Measurements from ENCODE around the gene TGFBR2. TPM values are rescaled to one million over a fixed set of nuclear protein-coding genes. Genes with fewer than 3 reads are reported as not detected.

Gene TGFBR2
- total and polyA plus RNA-seq, 2 experiments from 2014 or later, result 42.2 to 52.8 TPM

GRCh38 chr3:30693470-30694120 lies 87.2 kb downstream of the TGFBR2 start:
- no peaks in the 10 kb centered on the region for H4K20me1 ChIP-seq (ENCODE audit: insufficient read depth, poor library complexity, severe bottlenecking)
- H3K27ac ChIP-seq, result no peak overlapping the region
- H3K27me3 ChIP-seq, result no peaks in the 10 kb centered on the region
- no peaks in the 10 kb centered on the region for H3K9me3 ChIP-seq (ENCODE audit: low read depth)
- no peak overlapping the region for H3K4me2 ChIP-seq
- DNase-seq (ENCODE audit: low spot score), result peak; percentile 80
- H3K4me1 ChIP-seq (ENCODE audit: insufficient read depth), result peaks cover 12% of the 10 kb centered on the region
- H3K36me3 ChIP-seq (replicated peaks; ENCODE audit: insufficient read depth, low read depth), result no peaks in the 10 kb centered on the region
- no peaks in the 10 kb centered on the region for H3K79me2 ChIP-seq
- no peaks in the 10 kb centered on the region for H3K9me2 ChIP-seq (replicated peaks; ENCODE audit: insufficient read depth)
- no peak overlapping the region for H2AFZ ChIP-seq
- no peak overlapping the region for H3K4me3 ChIP-seq
- TF ChIP-seq, protein P1, sequence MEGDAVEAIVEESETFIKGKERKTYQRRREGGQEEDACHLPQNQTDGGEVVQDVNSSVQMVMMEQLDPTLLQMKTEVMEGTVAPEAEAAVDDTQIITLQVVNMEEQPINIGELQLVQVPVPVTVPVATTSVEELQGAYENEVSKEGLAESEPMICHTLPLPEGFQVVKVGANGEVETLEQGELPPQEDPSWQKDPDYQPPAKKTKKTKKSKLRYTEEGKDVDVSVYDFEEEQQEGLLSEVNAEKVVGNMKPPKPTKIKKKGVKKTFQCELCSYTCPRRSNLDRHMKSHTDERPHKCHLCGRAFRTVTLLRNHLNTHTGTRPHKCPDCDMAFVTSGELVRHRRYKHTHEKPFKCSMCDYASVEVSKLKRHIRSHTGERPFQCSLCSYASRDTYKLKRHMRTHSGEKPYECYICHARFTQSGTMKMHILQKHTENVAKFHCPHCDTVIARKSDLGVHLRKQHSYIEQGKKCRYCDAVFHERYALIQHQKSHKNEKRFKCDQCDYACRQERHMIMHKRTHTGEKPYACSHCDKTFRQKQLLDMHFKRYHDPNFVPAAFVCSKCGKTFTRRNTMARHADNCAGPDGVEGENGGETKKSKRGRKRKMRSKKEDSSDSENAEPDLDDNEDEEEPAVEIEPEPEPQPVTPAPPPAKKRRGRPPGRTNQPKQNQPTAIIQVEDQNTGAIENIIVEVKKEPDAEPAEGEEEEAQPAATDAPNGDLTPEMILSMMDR (IDR thresholded peaks at IDR 0.05; ENCODE audit: poor library complexity), result peak; percentile 82
- TF ChIP-seq EZH2phosphoT487 (IDR thresholded peaks at IDR 0.05; ENCODE audit: low read depth, severe bottlenecking, unreplicated experiment), result no peak
- 6% methylated on average over 2 of the region's 2 CpGs for WGBS (ENCODE audit: low lambda C conversion rate, missing lambda C conversion rate)

DNA sequence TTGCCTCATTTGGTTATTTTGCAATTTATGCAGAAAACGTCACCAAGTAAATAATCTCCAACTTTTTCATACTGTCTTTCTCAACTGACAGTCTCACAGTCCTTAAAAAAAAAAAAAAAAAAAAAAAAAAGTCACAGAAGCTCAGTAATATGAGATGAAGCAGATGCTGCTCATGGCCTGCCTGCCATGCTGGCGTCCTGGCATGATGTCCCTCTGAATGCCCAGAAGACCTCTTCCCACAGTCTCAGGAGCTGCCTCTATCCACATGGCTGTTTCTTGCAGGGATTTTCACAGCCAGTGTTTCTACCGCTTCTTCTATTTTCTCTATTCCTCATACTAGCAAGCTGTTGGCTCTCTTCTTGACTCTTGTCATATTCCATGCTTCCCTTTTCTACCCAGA lies 87.7 kb downstream of the TGFBR2 start:
- Histone ChIP-seq H2AFZ (no peak overlapping the region), H3K79me2 (no peaks in the 10 kb centered on the region), H3K27ac (no peak overlapping the region), H3K27me3 (no peaks in the 10 kb centered on the region), H3K4me2 (no peak overlapping the region), H4K20me1 (ENCODE audit: insufficient read depth, poor library complexity, severe bottlenecking) (no peaks in the 10 kb centered on the region), H3K9me3 (ENCODE audit: low read depth) (no peaks in the 10 kb centered on the region), H3K4me1 (ENCODE audit: insufficient read depth) (peaks cover 7% of the 10 kb centered on the region), H3K4me3 (no peak overlapping the region), H3K9me2 (replicated peaks; ENCODE audit: insufficient read depth) (no peaks in the 10 kb centered on the region), H3K36me3 (replicated peaks; ENCODE audit: insufficient read depth, low read depth) (no peaks in the 10 kb centered on the region)
- no peak for TF ChIP-seq EZH2phosphoT487 (IDR thresholded peaks at IDR 0.05; ENCODE audit: low read depth, severe bottlenecking, unreplicated experiment)
- no peak for TF ChIP-seq EZH2 (IDR thresholded peaks at IDR 0.05; ENCODE audit: borderline replicate concordance)
- TF ChIP-seq, protein P1 (IDR thresholded peaks at IDR 0.05; ENCODE audit: poor library complexity), result no peak
- DNase-seq (ENCODE audit: low spot score), result no peak
- 77% methylated on average over 3 of the region's 3 CpGs for WGBS (ENCODE audit: low lambda C conversion rate, missing lambda C conversion rate)

DNA sequence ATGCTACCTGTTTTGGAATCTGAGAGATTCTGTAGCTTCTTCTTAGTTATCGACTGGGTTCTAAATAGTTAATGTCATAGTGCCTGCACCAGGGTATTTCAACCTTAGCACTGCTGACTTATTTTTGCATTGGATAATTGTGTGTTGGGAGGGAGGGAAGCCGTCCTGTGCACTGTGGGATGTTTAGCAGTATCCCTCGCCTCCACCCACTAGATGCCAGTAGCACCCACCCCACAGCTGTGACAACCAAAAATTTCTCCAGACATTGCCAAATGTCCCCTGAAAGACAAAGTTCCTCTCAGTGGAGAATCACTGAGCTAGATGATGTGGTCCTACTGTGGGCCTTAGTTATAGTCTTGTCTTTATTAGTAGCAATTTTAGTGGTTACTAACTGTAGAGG lies 88.3 kb downstream of the TGFBR2 start:
- no peaks in the 10 kb centered on the region for H3K79me2 ChIP-seq
- no peak overlapping the region for H3K4me3 ChIP-seq
- H3K4me1 ChIP-seq (ENCODE audit: insufficient read depth), result peaks cover 2% of the 10 kb centered on the region
- whole genome bisulfite sequencing (ENCODE audit: low lambda C conversion rate, missing lambda C conversion rate), result 98% methylated on average over 3 of the region's 3 CpGs
- H2AFZ ChIP-seq, result no peak overlapping the region
- TF ChIP-seq, protein P1 (IDR thresholded peaks at IDR 0.05; ENCODE audit: poor library complexity), result no peak
- TF ChIP-seq EZH2 (IDR thresholded peaks at IDR 0.05; ENCODE audit: borderline replicate concordance), result no peak
- TF ChIP-seq EZH2phosphoT487 (IDR thresholded peaks at IDR 0.05; ENCODE audit: low read depth, severe bottlenecking, unreplicated experiment), result no peak
- no peaks in the 10 kb centered on the region for H3K9me3 ChIP-seq (ENCODE audit: low read depth)
- no peak overlapping the region for H3K4me2 ChIP-seq
- no peak overlapping the region for H3K27ac ChIP-seq
- H3K27me3 ChIP-seq, result no peaks in the 10 kb centered on the region
- H4K20me1 ChIP-seq (ENCODE audit: insufficient read depth, poor library complexity, severe bottlenecking), result no peaks in the 10 kb centered on the region
- DNase-seq (ENCODE audit: low spot score), result no peak
- no peaks in the 10 kb centered on the region for H3K9me2 ChIP-seq (replicated peaks; ENCODE audit: insufficient read depth)
- no peaks in the 10 kb centered on the region for H3K36me3 ChIP-seq (replicated peaks; ENCODE audit: insufficient read depth, low read depth)
